K562 (cell line): Measurements from ENCODE around the gene PHF21A. TPM values are rescaled to one million over a fixed set of nuclear protein-coding genes. Genes with fewer than 3 reads are reported as not detected.

Experiments
- BCOR ChIP-seq: fragments of 450-650 bp; IDR thresholded peaks from 2 replicates; pipeline ENCODE4 v1.6.1; 2016
- JUNB ChIP-seq: fragments of 450-650 bp; formaldehyde crosslinking; conservative IDR thresholded peaks from 2 replicates; pipeline ENCODE4 v1.4.0; 2020; ENCODE audit warnings: mild to moderate bottlenecking
- PCBP1 ChIP-seq: fragments of 200-400 bp; formaldehyde crosslinking; IDR thresholded peaks from 2 replicates; pipeline ENCODE4 v1.6.1; 2018; ENCODE audit warnings: mild to moderate bottlenecking, low read depth, low read length; ENCODE audit not compliant: poor library complexity, severe bottlenecking
- PHF21A ChIP-seq: fragments of 450-650 bp; IDR thresholded peaks from 2 replicates; pipeline ENCODE4 v1.6.1; 2017; ENCODE audit warnings: low read depth, borderline replicate concordance
- PML ChIP-seq: IDR thresholded peaks from 2 replicates; pipeline ENCODE4 v1.6.1; 2012; ENCODE audit warnings: low read length, inconsistent platforms
- RBM34 ChIP-seq: fragments of 200-400 bp; formaldehyde crosslinking; IDR thresholded peaks from 2 replicates; pipeline ENCODE4 v1.6.1; 2018; ENCODE audit warnings: low read length, borderline replicate concordance; ENCODE audit not compliant: insufficient read depth
- RFX1 ChIP-seq: fragments of 450-650 bp; IDR thresholded peaks from 2 replicates; pipeline ENCODE4 v1.6.1; 2016; ENCODE audit warnings: mild to moderate bottlenecking, moderate library complexity
- SAP30 ChIP-seq: fragments of 200-600 bp; sonication (generic); IDR thresholded peaks from 2 replicates; pipeline ENCODE4 v1.6.1; 2012; ENCODE audit warnings: borderline replicate concordance, low read depth, mild to moderate bottlenecking, moderate library complexity, low read length, control low read depth, inconsistent platforms; ENCODE audit not compliant: insufficient read depth, poor library complexity, severe bottlenecking
- STAG1 ChIP-seq: sonication (generic); formaldehyde crosslinking; IDR thresholded peaks from 2 replicates; pipeline ENCODE4 v1.5.0; 2020; ENCODE audit warnings: missing genetic modification reagents, borderline replicate concordance
- ZNF197 ChIP-seq: fragments of 200-800 bp; sonication (Bioruptor generic); IDR thresholded peaks from 2 replicates; pipeline ENCODE4 v1.6.1; 2016; ENCODE audit warnings: low read depth, missing genetic modification characterization, missing compliant biosample characterization
- ZNF23 ChIP-seq: fragments of 250-450 bp; sonication (Bioruptor Pico); IDR thresholded peaks from 2 replicates; pipeline ENCODE4 v1.4.0; 2020; ENCODE audit warnings: mild to moderate bottlenecking
- ZNF584 ChIP-seq: fragments of 200-800 bp; sonication (Bioruptor generic); IDR thresholded peaks from 2 replicates; pipeline ENCODE4 v1.6.1; 2016; ENCODE audit warnings: low read depth, mild to moderate bottlenecking, missing genetic modification characterization, missing compliant biosample characterization
- ZNF589 ChIP-seq: fragments of 200-800 bp; sonication (Bioruptor generic); IDR thresholded peaks from 2 replicates; pipeline ENCODE4 v1.6.1; 2016; ENCODE audit warnings: low read depth, missing genetic modification characterization, missing compliant biosample characterization
- ZNF644 ChIP-seq: fragments of 200-800 bp; sonication (Bioruptor generic); IDR thresholded peaks from 2 replicates; pipeline ENCODE4 v1.6.1; 2016; ENCODE audit warnings: low read depth, missing genetic modification characterization, missing compliant biosample characterization
- polyA plus RNA-seq, 8 experiments: library from polyadenylated mRNA; depleted of rRNA in 4 of 8; stranded (reverse) in 5 of 8; unstranded in 3 of 8; fragments of >200 nt; fragmentation: Nextera tagmentation in 2 of 8; fragmentation: Illumina TruSeq in 1 of 8; extraction: Ambion mirVana in 2 of 8; extraction: Trizol in 1 of 8; gene quantifications; 2 replicates each; pipeline versions ENCODE4 v1.2.1 to v1.2.3, GENCODE V29; 2011 to 2014; ENCODE audit warnings: inconsistent platforms in 1 of 8, missing spikeins in 1 of 8
- total RNA-seq, 7 experiments: library from RNA; depleted of rRNA in 6 of 7; stranded (reverse); fragments of >200 nt in 6 of 7; fragmentation: Illumina TruSeq in 2 of 7; extraction: Trizol in 2 of 7; gene quantifications; 2 replicates each; pipeline versions ENCODE4 v1.2.1 to v1.2.3, GENCODE V29; 2011 to 2021; ENCODE audit warnings: low replicate concordance in 1 of 7
- TF ChIP-seq, protein P1 (sequence below): sonication (generic); formaldehyde crosslinking; IDR thresholded peaks from 2 replicates; pipeline ENCODE4 v1.8.1; 2023; ENCODE audit warnings: mild to moderate bottlenecking, missing genetic modification reagents
- TF ChIP-seq, protein P2 (sequence below): fragments of 250-450 bp; sonication (Bioruptor Pico); IDR thresholded peaks from 2 replicates; pipeline ENCODE4 v1.9.0; 2021; ENCODE audit warnings: mild to moderate bottlenecking
- TF ChIP-seq, protein P3 (sequence below): fragments of 450-650 bp; IDR thresholded peaks from 2 replicates; pipeline ENCODE4 v1.6.1; 2018; ENCODE audit not compliant: partially characterized antibody
- TF ChIP-seq, protein P4 (sequence below): sonication (generic); formaldehyde crosslinking; IDR thresholded peaks from 2 replicates; pipeline ENCODE4 v1.8.0; 2023; ENCODE audit warnings: mild to moderate bottlenecking, missing genetic modification reagents
- TF ChIP-seq, protein P5 (sequence below): sonication (generic); formaldehyde crosslinking; IDR thresholded peaks from 2 replicates; pipeline ENCODE4 v1.8.0; 2022; ENCODE audit warnings: missing genetic modification reagents, mild to moderate bottlenecking, borderline replicate concordance

PHF21A gene
- total and polyA plus RNA-seq, 9 of the 15 experiments (the other 6 are each of a cell fraction or from before 2014, with no cell fraction given) = 1.5 to 32.4 (median 10.7) TPM

DNA sequence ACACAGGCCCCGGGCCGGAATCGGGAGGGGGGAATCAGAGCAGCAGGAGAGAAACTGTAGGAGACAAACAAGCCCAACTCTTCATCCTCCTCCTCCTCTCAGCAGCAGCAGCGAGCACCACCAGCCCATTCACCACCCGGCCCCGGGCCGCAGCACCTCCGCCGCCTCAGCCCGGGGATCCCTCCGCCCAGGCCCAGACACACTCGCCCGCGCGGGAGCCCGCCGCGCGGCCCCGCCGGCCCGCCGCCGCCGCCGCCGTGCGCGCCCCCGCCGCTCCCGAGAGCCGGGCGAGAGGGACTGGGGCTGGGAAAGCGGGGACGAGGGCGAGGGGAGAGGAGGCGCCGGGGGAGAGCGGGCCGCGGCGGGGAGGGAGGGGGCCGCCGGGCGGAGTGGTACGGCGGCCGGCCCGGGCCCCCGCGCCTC lies at the start of gene PHF21A (continued):
- TF ChIP-seq, protein P1, sequence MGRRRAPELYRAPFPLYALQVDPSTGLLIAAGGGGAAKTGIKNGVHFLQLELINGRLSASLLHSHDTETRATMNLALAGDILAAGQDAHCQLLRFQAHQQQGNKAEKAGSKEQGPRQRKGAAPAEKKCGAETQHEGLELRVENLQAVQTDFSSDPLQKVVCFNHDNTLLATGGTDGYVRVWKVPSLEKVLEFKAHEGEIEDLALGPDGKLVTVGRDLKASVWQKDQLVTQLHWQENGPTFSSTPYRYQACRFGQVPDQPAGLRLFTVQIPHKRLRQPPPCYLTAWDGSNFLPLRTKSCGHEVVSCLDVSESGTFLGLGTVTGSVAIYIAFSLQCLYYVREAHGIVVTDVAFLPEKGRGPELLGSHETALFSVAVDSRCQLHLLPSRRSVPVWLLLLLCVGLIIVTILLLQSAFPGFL = no peak
- TF ChIP-seq JUNB (CRISPR knock-in tag) (no peak), PCBP1 (peak; percentile 95), STAG1 (CRISPR knock-in tag) (no peak), ZNF644 (peak; percentile 93; the same call in 1 of the 2 replicates), ZNF584 (CRISPR knock-in tag) (peak; percentile 90), RFX1 (no peak), BCOR (no peak), PHF21A (peak; percentile 54; the same call in 1 of the 2 replicates), RBM34 (no peak), ZNF23 (CRISPR knock-in tag) (no peak), ZNF589 (CRISPR knock-in tag) (peak; percentile 97), PML (no peak), SAP30 (no peak), ZNF197 (CRISPR knock-in tag) (peak; percentile 89)
- TF ChIP-seq, protein P2, sequence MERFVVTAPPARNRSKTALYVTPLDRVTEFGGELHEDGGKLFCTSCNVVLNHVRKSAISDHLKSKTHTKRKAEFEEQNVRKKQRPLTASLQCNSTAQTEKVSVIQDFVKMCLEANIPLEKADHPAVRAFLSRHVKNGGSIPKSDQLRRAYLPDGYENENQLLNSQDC (CRISPR knock-in tag) = 0 out of 2 replicates have a peak, but pooled peaks have one; percentile 14
- TF ChIP-seq, protein P3, sequence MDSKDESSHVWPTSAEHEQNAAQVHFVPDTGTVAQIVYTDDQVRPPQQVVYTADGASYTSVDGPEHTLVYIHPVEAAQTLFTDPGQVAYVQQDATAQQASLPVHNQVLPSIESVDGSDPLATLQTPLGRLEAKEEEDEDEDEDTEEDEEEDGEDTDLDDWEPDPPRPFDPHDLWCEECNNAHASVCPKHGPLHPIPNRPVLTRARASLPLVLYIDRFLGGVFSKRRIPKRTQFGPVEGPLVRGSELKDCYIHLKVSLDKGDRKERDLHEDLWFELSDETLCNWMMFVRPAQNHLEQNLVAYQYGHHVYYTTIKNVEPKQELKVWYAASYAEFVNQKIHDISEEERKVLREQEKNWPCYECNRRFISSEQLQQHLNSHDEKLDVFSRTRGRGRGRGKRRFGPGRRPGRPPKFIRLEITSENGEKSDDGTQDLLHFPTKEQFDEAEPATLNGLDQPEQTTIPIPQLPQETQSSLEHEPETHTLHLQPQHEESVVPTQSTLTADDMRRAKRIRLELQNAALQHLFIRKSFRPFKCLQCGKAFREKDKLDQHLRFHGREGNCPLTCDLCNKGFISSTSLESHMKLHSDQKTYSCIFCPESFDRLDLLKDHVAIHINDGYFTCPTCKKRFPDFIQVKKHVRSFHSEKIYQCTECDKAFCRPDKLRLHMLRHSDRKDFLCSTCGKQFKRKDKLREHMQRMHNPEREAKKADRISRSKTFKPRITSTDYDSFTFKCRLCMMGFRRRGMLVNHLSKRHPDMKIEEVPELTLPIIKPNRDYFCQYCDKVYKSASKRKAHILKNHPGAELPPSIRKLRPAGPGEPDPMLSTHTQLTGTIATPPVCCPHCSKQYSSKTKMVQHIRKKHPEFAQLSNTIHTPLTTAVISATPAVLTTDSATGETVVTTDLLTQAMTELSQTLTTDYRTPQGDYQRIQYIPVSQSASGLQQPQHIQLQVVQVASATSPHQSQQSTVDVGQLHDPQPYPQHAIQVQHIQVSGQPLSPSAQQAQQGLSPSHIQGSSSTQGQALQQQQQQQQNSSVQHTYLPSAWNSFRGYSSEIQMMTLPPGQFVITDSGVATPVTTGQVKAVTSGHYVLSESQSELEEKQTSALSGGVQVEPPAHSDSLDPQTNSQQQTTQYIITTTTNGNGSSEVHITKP = no peak
- TF ChIP-seq, protein P4, sequence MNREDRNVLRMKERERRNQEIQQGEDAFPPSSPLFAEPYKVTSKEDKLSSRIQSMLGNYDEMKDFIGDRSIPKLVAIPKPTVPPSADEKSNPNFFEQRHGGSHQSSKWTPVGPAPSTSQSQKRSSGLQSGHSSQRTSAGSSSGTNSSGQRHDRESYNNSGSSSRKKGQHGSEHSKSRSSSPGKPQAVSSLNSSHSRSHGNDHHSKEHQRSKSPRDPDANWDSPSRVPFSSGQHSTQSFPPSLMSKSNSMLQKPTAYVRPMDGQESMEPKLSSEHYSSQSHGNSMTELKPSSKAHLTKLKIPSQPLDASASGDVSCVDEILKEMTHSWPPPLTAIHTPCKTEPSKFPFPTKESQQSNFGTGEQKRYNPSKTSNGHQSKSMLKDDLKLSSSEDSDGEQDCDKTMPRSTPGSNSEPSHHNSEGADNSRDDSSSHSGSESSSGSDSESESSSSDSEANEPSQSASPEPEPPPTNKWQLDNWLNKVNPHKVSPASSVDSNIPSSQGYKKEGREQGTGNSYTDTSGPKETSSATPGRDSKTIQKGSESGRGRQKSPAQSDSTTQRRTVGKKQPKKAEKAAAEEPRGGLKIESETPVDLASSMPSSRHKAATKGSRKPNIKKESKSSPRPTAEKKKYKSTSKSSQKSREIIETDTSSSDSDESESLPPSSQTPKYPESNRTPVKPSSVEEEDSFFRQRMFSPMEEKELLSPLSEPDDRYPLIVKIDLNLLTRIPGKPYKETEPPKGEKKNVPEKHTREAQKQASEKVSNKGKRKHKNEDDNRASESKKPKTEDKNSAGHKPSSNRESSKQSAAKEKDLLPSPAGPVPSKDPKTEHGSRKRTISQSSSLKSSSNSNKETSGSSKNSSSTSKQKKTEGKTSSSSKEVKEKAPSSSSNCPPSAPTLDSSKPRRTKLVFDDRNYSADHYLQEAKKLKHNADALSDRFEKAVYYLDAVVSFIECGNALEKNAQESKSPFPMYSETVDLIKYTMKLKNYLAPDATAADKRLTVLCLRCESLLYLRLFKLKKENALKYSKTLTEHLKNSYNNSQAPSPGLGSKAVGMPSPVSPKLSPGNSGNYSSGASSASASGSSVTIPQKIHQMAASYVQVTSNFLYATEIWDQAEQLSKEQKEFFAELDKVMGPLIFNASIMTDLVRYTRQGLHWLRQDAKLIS (CRISPR knock-in tag) = 0 out of 2 replicates have a peak, but pooled peaks have one; percentile 51
- TF ChIP-seq, protein P5, sequence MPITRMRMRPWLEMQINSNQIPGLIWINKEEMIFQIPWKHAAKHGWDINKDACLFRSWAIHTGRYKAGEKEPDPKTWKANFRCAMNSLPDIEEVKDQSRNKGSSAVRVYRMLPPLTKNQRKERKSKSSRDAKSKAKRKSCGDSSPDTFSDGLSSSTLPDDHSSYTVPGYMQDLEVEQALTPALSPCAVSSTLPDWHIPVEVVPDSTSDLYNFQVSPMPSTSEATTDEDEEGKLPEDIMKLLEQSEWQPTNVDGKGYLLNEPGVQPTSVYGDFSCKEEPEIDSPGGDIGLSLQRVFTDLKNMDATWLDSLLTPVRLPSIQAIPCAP (CRISPR knock-in tag) = no peak
